ENCODE data around the gene KCNH2. TPM values are rescaled to one million over a fixed set of nuclear protein-coding genes. Genes with fewer than 3 reads are reported as not detected.

Gene KCNH2
- total RNA-seq, 3 donors from 2014 or later (not counting 1 experiment from before 2014, with no cell fraction given) = 0.39 to 0.60 TPM; not detected in 1

DNA sequence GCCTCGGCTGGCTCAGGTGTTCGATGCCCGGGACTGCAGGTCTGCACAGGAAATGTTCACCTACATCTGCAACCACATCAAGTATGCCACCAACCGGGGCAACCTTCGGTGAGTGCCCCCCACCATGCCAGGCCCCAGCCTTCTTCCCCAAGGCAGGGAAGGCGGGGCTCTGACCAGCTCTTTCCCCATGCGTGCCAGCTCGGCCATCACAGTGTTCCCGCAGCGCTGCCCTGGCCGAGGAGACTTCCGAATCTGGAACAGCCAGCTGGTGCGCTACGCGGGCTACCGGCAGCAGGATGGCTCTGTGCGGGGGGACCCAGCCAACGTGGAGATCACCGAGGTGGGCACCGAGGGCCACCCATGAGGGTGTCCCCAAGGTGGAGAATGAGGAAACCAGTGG lies 20.2 kb upstream of the KCNH2 start:
- H3K4me3 Mint-ChIP-seq = peak overlapping the region; percentile 6
- peak overlapping the region in 1 of 2 donors; percentile 29 for H3K27ac Mint-ChIP-seq
- ATAC-seq (no peak), DNase-seq (peak in 1 of 2 donors; percentile 16)
- intact Hi-C loops (cut with micrococcal nuclease) = no loop called here
- H3K36me3 Mint-ChIP-seq = no peaks in the 10 kb centered on the region
- H3K9me3 Mint-ChIP-seq = no peaks in the 10 kb centered on the region
- H3K27me3 Mint-ChIP-seq (ENCODE audit: low read depth in 2 of 2) = peaks cover 0 to 3% of the 10 kb centered on the region in 2 donors
- WGBS (ENCODE audit: insufficient coverage) = 80% methylated on average over 20 of the region's 20 CpGs
- H3K9me3 ChIP-seq (ENCODE audit: control insufficient read depth, insufficient read depth, low read length) = peaks cover 13% of the 10 kb centered on the region
- no peak overlapping the region for H3K27ac ChIP-seq (ENCODE audit: low read length)
- H3K4me1 ChIP-seq (ENCODE audit: control insufficient read depth, insufficient read depth, low read length) = peaks cover 70% of the 10 kb centered on the region
- H3K27me3 ChIP-seq (ENCODE audit: control insufficient read depth, insufficient read depth, low read length) = no peaks in the 10 kb centered on the region
- TF ChIP-seq, protein P1, sequence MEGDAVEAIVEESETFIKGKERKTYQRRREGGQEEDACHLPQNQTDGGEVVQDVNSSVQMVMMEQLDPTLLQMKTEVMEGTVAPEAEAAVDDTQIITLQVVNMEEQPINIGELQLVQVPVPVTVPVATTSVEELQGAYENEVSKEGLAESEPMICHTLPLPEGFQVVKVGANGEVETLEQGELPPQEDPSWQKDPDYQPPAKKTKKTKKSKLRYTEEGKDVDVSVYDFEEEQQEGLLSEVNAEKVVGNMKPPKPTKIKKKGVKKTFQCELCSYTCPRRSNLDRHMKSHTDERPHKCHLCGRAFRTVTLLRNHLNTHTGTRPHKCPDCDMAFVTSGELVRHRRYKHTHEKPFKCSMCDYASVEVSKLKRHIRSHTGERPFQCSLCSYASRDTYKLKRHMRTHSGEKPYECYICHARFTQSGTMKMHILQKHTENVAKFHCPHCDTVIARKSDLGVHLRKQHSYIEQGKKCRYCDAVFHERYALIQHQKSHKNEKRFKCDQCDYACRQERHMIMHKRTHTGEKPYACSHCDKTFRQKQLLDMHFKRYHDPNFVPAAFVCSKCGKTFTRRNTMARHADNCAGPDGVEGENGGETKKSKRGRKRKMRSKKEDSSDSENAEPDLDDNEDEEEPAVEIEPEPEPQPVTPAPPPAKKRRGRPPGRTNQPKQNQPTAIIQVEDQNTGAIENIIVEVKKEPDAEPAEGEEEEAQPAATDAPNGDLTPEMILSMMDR (IDR thresholded peaks at IDR 0.05) = no peak
- no peaks in the 10 kb centered on the region for H3K36me3 ChIP-seq (ENCODE audit: control insufficient read depth, insufficient read depth, low read length)
- peaks cover 13 to 47% of the 10 kb centered on the region in 2 donors for H3K4me1 Mint-ChIP-seq
- H3K4me3 ChIP-seq (ENCODE audit: low read length) = no peak overlapping the region

- H3K4me1 Mint-ChIP-seq = peaks cover 13 to 47% of the 10 kb centered on the region in 2 donors
These were observed 19.7 kb upstream of the KCNH2 start for GRCh38 chr7:150997817-150998216.

DNA sequence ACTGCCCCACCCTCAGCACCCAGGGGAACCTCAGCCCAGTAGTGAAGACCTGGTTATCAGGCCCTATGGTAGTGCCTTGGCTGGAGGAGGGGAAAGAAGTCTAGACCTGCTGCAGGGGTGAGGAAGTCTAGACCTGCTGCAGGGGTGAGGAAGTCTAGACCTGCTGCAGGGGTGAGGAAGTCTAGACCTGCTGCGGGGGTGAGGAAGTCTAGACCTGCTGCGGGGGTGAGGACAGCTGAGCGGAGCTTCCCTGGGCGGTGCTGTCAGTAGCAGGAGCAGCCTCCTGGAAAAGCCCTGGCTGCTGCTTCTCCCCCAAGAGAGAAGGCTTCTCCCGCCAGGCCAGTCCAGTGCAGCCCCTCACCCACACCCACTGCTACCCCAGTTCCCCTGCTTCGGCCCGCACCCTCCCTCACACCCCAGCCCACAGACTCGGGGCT lies 19.0 kb upstream of the KCNH2 start:
- Histone ChIP-seq H3K27me3 (ENCODE audit: control insufficient read depth, insufficient read depth, low read length) (no peaks in the 10 kb centered on the region), H3K9me3 (ENCODE audit: control insufficient read depth, insufficient read depth, low read length) (peaks cover 13% of the 10 kb centered on the region), H3K4me3 (ENCODE audit: low read length) (no peak overlapping the region), H3K27ac (ENCODE audit: low read length) (no peak overlapping the region), H3K4me1 (ENCODE audit: control insufficient read depth, insufficient read depth, low read length) (peaks cover 70% of the 10 kb centered on the region), H3K36me3 (ENCODE audit: control insufficient read depth, insufficient read depth, low read length) (no peaks in the 10 kb centered on the region)
- no peak overlapping the region for H3K27ac Mint-ChIP-seq
- H3K27me3 Mint-ChIP-seq (ENCODE audit: low read depth in 2 of 2) = peaks cover 0 to 3% of the 10 kb centered on the region in 2 donors
- intact Hi-C loops (cut with micrococcal nuclease) = no loop called here
- H3K4me3 Mint-ChIP-seq = no peak overlapping the region
- H3K9me3 Mint-ChIP-seq = no peaks in the 10 kb centered on the region
- TF ChIP-seq, protein P1 (IDR thresholded peaks at IDR 0.05) = no peak
- no peaks in the 10 kb centered on the region for H3K36me3 Mint-ChIP-seq
- peaks cover 13 to 47% of the 10 kb centered on the region in 2 donors for H3K4me1 Mint-ChIP-seq
- ATAC-seq (no peak), DNase-seq (no peak)
- WGBS (ENCODE audit: insufficient coverage) = 57% methylated on average over 8 of the region's 8 CpGs

More at GRCh38 chr7:150997817-150998216, 19.7 kb upstream of the KCNH2 start:
- peaks cover 0 to 3% of the 10 kb centered on the region in 2 donors for H3K27me3 Mint-ChIP-seq (ENCODE audit: low read depth in 2 of 2)
- Histone ChIP-seq H3K27me3 (ENCODE audit: control insufficient read depth, insufficient read depth, low read length) (no peaks in the 10 kb centered on the region), H3K4me3 (ENCODE audit: low read length) (no peak overlapping the region), H3K36me3 (ENCODE audit: control insufficient read depth, insufficient read depth, low read length) (no peaks in the 10 kb centered on the region), H3K9me3 (ENCODE audit: control insufficient read depth, insufficient read depth, low read length) (peaks cover 13% of the 10 kb centered on the region), H3K27ac (ENCODE audit: low read length) (no peak overlapping the region), H3K4me1 (ENCODE audit: control insufficient read depth, insufficient read depth, low read length) (peaks cover 70% of the 10 kb centered on the region)
- TF ChIP-seq, protein P1 (IDR thresholded peaks at IDR 0.05) = no peak
- DNase-seq = no peak
- no peaks in the 10 kb centered on the region for H3K9me3 Mint-ChIP-seq
- 93% methylated on average over 5 of the region's 5 CpGs for WGBS (ENCODE audit: insufficient coverage)
- intact Hi-C loops (cut with micrococcal nuclease) = no loop called here
- no peak overlapping the region for H3K27ac Mint-ChIP-seq
- no peaks in the 10 kb centered on the region for H3K36me3 Mint-ChIP-seq
- no peak for ATAC-seq
- no peak overlapping the region for H3K4me3 Mint-ChIP-seq

Measured in natural killer cell (primary cell).